Cardiac muscle cell (in vitro differentiated cells and primary cell): ENCODE results near the gene TM7SF2. TPM values are rescaled to one million over a fixed set of nuclear protein-coding genes. Genes with fewer than 3 reads are reported as not detected.

Experiments used
- DNase-seq, 2 donors: peaks; one replicate each; pipeline versions ENCODE4 v3.0.0 to v3.0.0-alpha.2; 2010 to 2017; ENCODE audit warnings: low read depth in 1 of 2, low spot score in 1 of 2
- H3K27ac ChIP-seq: fragments of 200-600 bp; sonication (generic); 2 replicates; pipeline ENCODE4 v1.5.1; 2016
- H3K27me3 ChIP-seq: fragments of 200-600 bp; sonication (generic); 2 replicates; pipeline ENCODE4 v1.6.0; 2016; ENCODE audit warnings: control low read depth
- H3K36me3 ChIP-seq: fragments of 200-600 bp; sonication (generic); 2 replicates; pipeline ENCODE4 v1.5.1; 2016; ENCODE audit warnings: control low read depth
- H3K4me1 ChIP-seq: fragments of 200-600 bp; sonication (generic); 2 replicates; pipeline ENCODE4 v1.8.1; 2017; ENCODE audit warnings: low read depth, mild to moderate bottlenecking, mixed run types
- H3K4me3 ChIP-seq: fragments of 200-600 bp; sonication (generic); 2 replicates; pipeline ENCODE4 v1.5.1; 2016; ENCODE audit warnings: mild to moderate bottlenecking
- H3K9me3 ChIP-seq: fragments of 200-600 bp; sonication (generic); 2 replicates; pipeline ENCODE4 v1.5.1; 2017; ENCODE audit warnings: low read depth, mild to moderate bottlenecking, control low read depth
- CTCF ChIP-seq: IDR thresholded peaks from 2 replicates; pipeline ENCODE4 v1.5.1; 2012; ENCODE audit warnings: low read depth, mild to moderate bottlenecking, low read length
- polyA plus RNA-seq: library from polyadenylated mRNA; unstranded; fragments of >200 nt; fragmentation: Nextera tagmentation; extraction: Ambion mirVana; gene quantifications from 2 replicates; pipeline ENCODE4 v1.2.1, GENCODE V29; 2016
- total RNA-seq: library from RNA; depleted of rRNA; stranded (reverse); fragments of >200 nt; gene quantifications from 2 replicates; pipeline ENCODE4 v1.2.3, GENCODE V29; 2016

Gene TM7SF2
- total and polyA plus RNA-seq, 2 experiments from 2014 or later, result 186 to 277 TPM

GRCh38 chr11:65152122-65152521 lies 40.5 kb downstream of the TM7SF2 start:
- H3K4me3 ChIP-seq, result no peak overlapping the region
- no peaks in the 10 kb centered on the region for H3K9me3 ChIP-seq
- no peak overlapping the region for H3K27ac ChIP-seq
- TF ChIP-seq CTCF, result no peak
- no peaks in the 10 kb centered on the region for H3K4me1 ChIP-seq
- no peaks in the 10 kb centered on the region for H3K36me3 ChIP-seq
- no peaks in the 10 kb centered on the region for H3K27me3 ChIP-seq
- DNase-seq, result no peak

- no peaks in the 10 kb centered on the region for H3K36me3 ChIP-seq
- TF ChIP-seq CTCF, result no peak
- no peak for DNase-seq
- no peaks in the 10 kb centered on the region for H3K9me3 ChIP-seq
- H3K4me3 ChIP-seq, result no peak overlapping the region
- H3K27me3 ChIP-seq, result no peaks in the 10 kb centered on the region
- H3K27ac ChIP-seq, result no peak overlapping the region
- H3K4me1 ChIP-seq, result no peaks in the 10 kb centered on the region
These were observed 44.6 kb downstream of the TM7SF2 start for GRCh38 chr11:65156256-65156655.

- TF ChIP-seq CTCF, result no peak
- DNase-seq, result no peak
- H3K36me3 ChIP-seq, result no peaks in the 10 kb centered on the region
- no peak overlapping the region for H3K4me3 ChIP-seq
- no peaks in the 10 kb centered on the region for H3K9me3 ChIP-seq
- H3K27me3 ChIP-seq, result no peaks in the 10 kb centered on the region
- H3K27ac ChIP-seq, result no peak overlapping the region
- no peaks in the 10 kb centered on the region for H3K4me1 ChIP-seq
These were observed 45.3 kb downstream of the TM7SF2 start for GRCh38 chr11:65156926-65157325.

- no peak for DNase-seq
- no peak for TF ChIP-seq CTCF
- Histone ChIP-seq H3K4me1 (no peaks in the 10 kb centered on the region), H3K4me3 (no peak overlapping the region), H3K9me3 (no peaks in the 10 kb centered on the region), H3K27me3 (no peaks in the 10 kb centered on the region), H3K27ac (no peak overlapping the region), H3K36me3 (no peaks in the 10 kb centered on the region)
These were observed 45.7 kb downstream of the TM7SF2 start for GRCh38 chr11:65157336-65157735.

GRCh38 chr11:65159012-65159411 lies 47.3 kb downstream of the TM7SF2 start:
- no peak for TF ChIP-seq CTCF
- H3K27ac ChIP-seq, result no peak overlapping the region
- H3K27me3 ChIP-seq, result no peaks in the 10 kb centered on the region
- H3K9me3 ChIP-seq, result no peaks in the 10 kb centered on the region
- H3K36me3 ChIP-seq, result no peaks in the 10 kb centered on the region
- no peak for DNase-seq
- no peak overlapping the region for H3K4me3 ChIP-seq
- H3K4me1 ChIP-seq, result no peaks in the 10 kb centered on the region

GRCh38 chr11:65160643-65161042 lies 49.0 kb downstream of the TM7SF2 start:
- Histone ChIP-seq H3K4me1 (no peaks in the 10 kb centered on the region), H3K4me3 (no peak overlapping the region), H3K27me3 (no peaks in the 10 kb centered on the region), H3K9me3 (no peaks in the 10 kb centered on the region), H3K36me3 (no peaks in the 10 kb centered on the region), H3K27ac (no peak overlapping the region)
- no peak for TF ChIP-seq CTCF
- DNase-seq, result no peak
